ENCODE results near the gene MGARP. TPM values are rescaled to one million over a fixed set of nuclear protein-coding genes. Genes with fewer than 3 reads are reported as not detected.
A peak's percentile ranks its signal among the peaks of the same experiment; 100 is the strongest.

MGARP gene
- total and polyA plus RNA-seq, 9 donors = 11.4 to 108 (median 19.9) TPM

DNA sequence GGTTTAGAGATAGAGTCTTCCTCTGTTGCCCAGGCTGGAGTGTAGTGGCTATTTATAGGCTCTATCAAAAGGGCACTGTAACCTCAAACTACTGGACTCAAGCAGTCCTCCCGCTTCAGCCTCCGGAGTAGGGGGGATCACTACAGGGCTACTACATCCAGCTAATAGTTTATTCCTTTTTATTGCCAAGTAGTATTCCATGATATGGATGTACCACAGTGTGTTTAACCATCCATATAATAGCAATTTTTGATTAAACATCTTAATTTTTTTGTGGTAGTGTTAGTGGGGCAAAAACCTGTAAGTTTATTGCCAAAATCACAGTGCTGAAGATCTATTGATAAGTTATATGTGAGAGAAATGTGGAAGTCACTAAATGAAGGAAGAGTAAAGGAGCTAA lies 24.9 kb upstream of the MGARP start:
- intact Hi-C loops (cut with DNase I) = loop anchor here in 2 of 4 donors (10.0 kb wide), 3 partner anchors 130 to 220 kb away; partner anchors contain the start of genes ELF2 (in 1 of the 2) and RAB33B (in 1 of the 2)
- no peak for DNase-seq
- 94 to 100% (median 98%) methylated on average over 2 of the region's 2 CpGs for WGBS, 3 donors
- H3K27me3 ChIP-seq = no peaks in the 10 kb centered on the region
- no peak overlapping the region for H3K4me3 ChIP-seq
- H3K27ac ChIP-seq = no peak overlapping the region
- TF ChIP-seq, protein P1, sequence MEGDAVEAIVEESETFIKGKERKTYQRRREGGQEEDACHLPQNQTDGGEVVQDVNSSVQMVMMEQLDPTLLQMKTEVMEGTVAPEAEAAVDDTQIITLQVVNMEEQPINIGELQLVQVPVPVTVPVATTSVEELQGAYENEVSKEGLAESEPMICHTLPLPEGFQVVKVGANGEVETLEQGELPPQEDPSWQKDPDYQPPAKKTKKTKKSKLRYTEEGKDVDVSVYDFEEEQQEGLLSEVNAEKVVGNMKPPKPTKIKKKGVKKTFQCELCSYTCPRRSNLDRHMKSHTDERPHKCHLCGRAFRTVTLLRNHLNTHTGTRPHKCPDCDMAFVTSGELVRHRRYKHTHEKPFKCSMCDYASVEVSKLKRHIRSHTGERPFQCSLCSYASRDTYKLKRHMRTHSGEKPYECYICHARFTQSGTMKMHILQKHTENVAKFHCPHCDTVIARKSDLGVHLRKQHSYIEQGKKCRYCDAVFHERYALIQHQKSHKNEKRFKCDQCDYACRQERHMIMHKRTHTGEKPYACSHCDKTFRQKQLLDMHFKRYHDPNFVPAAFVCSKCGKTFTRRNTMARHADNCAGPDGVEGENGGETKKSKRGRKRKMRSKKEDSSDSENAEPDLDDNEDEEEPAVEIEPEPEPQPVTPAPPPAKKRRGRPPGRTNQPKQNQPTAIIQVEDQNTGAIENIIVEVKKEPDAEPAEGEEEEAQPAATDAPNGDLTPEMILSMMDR (IDR thresholded peaks at IDR 0.05) = no peak
- TF ChIP-seq POLR2A (IDR thresholded peaks at IDR 0.05) (no peak), EP300 (IDR thresholded peaks at IDR 0.05) (no peak)
- H3K4me1 ChIP-seq (ENCODE audit: insufficient read depth) = peaks cover 7% of the 10 kb centered on the region
- H3K9me3 ChIP-seq = no peaks in the 10 kb centered on the region
- H3K36me3 ChIP-seq = no peaks in the 10 kb centered on the region

- H3K36me3 ChIP-seq = no peaks in the 10 kb centered on the region
- H3K9me3 ChIP-seq = no peaks in the 10 kb centered on the region
- H3K27ac ChIP-seq = peak within 1 kb of the TSS; percentile 56 to 82
- intact Hi-C loops (cut with DNase I) = loop anchor here in 2 of 4 donors (10.0 kb wide), 3 partner anchors 127 to 217 kb away; partner anchors contain the start of genes ELF2 (in 1 of the 2) and RAB33B (in 1 of the 2)
- no peaks in the 10 kb centered on the region for H3K27me3 ChIP-seq
- H3K4me1 ChIP-seq (ENCODE audit: insufficient read depth) = peaks cover 5% of the 10 kb centered on the region
- H3K4me3 ChIP-seq = peak within 1 kb of the TSS; percentile 74
- 0 to 1% (median 0%) methylated on average over 38 to 46 of the region's 46 CpGs for WGBS, 3 donors
- TF ChIP-seq, protein P1 (IDR thresholded peaks at IDR 0.05) = peak in 1 of 3 donors; percentile 8
- TF ChIP-seq EP300 (IDR thresholded peaks at IDR 0.05) = no peak
- peak; percentile 40 to 70 (median 55) for DNase-seq
Observed at GRCh38 chr4:139301821-139302611, 22.0 kb upstream of the MGARP start, which contains the start of gene NDUFC1. Gene NDUFC1, minus strand, starts transcription at chr4:139302477. Its CDS starts 6,679 bp downstream, at chr4:139295798.

GRCh38 chr4:139301113-139301820 lies 21.2 kb upstream of the MGARP start, which contains the start of gene NAA15:
Gene NAA15, plus strand, starts transcription at chr4:139301505. Its CDS starts 273 bp downstream, at chr4:139301778.
- no peaks in the 10 kb centered on the region for H3K36me3 ChIP-seq
- DNase-seq = peak; percentile 97 to 98 (median 97)
- no peaks in the 10 kb centered on the region for H3K9me3 ChIP-seq
- H3K27ac ChIP-seq = peak within 1 kb of the TSS; percentile 56 to 82
- peak within 1 kb of the TSS; percentile 74 for H3K4me3 ChIP-seq
- TF ChIP-seq, protein P1 (IDR thresholded peaks at IDR 0.05) = no peak
- TF ChIP-seq POLR2A (IDR thresholded peaks at IDR 0.05) = peak; percentile 80
- intact Hi-C loops (cut with DNase I) = loop anchor here in 2 of 4 donors (10.0 kb wide), 3 partner anchors 126 to 216 kb away; partner anchors contain the start of genes ELF2 (in 1 of the 2) and RAB33B (in 1 of the 2)
- peaks cover 4% of the 10 kb centered on the region for H3K4me1 ChIP-seq (ENCODE audit: insufficient read depth)
- no peaks in the 10 kb centered on the region for H3K27me3 ChIP-seq
- 0 to 1% (median 0%) methylated on average over 61 of the region's 61 CpGs for WGBS, 3 donors

DNA sequence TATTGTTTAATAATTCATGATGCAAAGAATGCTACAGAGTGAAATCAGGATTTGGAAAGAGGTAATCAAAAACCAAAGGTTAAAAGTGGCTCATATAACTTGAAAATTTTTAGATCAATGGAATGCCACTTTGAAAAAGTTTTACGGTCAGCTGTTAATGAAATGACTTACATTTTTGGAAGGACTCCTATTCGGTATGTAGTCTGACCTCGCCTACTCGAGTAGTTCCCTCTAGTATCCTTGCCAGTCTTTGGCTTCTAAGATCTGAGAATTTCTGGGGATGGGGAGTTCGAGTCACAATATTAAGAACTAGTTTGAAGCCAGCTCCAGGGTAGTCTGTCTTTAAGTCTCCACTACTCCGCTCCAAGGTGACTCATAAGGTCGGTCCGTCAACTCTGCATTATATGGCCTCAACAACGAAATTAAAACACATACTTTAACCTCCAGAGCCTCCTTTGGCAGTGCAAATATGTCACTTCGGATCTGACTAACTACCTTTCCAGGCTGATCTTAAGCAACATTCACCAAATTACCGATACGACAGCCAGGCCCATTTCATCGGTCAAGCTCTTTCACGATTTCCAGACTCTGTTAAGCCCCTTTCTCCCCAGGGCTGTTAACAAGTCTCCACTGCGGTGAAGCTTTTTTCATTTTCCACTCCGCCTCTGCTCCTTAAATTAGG lies 20.5 kb upstream of the MGARP start:
- Histone ChIP-seq H3K4me1 (ENCODE audit: insufficient read depth) (peaks cover 3% of the 10 kb centered on the region), H3K27ac (peak overlapping the region; percentile 25 to 82), H3K9me3 (no peaks in the 10 kb centered on the region), H3K36me3 (no peaks in the 10 kb centered on the region), H3K27me3 (no peaks in the 10 kb centered on the region), H3K4me3 (peak overlapping the region; percentile 74)
- peak in 1 of 5 donors; percentile 28 for DNase-seq
- 7 to 13% (median 9%) methylated on average over 16 of the region's 16 CpGs for WGBS, 3 donors
- intact Hi-C loops (cut with DNase I) = loop anchor here in 2 of 4 donors (10.0 kb wide), 3 partner anchors 126 to 216 kb away; partner anchors contain the start of genes ELF2 (in 1 of the 2) and RAB33B (in 1 of the 2)
- TF ChIP-seq, protein P1 (IDR thresholded peaks at IDR 0.05) = no peak
- TF ChIP-seq EP300 (IDR thresholded peaks at IDR 0.05) (no peak), POLR2A (IDR thresholded peaks at IDR 0.05) (no peak)

Measured in ovary (tissue), 9 donors.